H1 (cell line): ENCODE measurements around the gene NEGR1. TPM values are rescaled to one million over a fixed set of nuclear protein-coding genes. Genes with fewer than 3 reads are reported as not detected.

ENCODE experiments used
- CTCF ChIA-PET: fragments of 300-600 bp; sonication (Branson Sonifier 250); formaldehyde crosslinking; loops from one replicate; lab custom pipeline; 2021; ENCODE audit not compliant: partially characterized antibody; lab: Charles Lee
- POLR2A ChIA-PET: fragments of 300-600 bp; sonication (Branson Sonifier 250); formaldehyde crosslinking; loops from one replicate; lab custom pipeline; 2021; ENCODE audit warnings: inconsistent platforms; ENCODE audit not compliant: partially characterized antibody; lab: Charles Lee
- DNase-seq, 2 experiments: peaks; one replicate each; pipeline versions ENCODE4 v3.0.0 to v3.0.0-alpha.2; 2010 to 2022; ENCODE audit warnings: low spot score in 2 of 2, low read depth in 1 of 2, mixed read lengths in 1 of 2
- FAIRE-seq: peaks from 2 replicates; lab custom pipeline; 2011; peaks lifted over from hg19 to GRCh38; lab: Jason Lieb, UNC
- H2AFZ ChIP-seq: 2 replicates; pipeline ENCODE4 v1.8.1; 2012; ENCODE audit warnings: low read length, inconsistent platforms
- H2AK5ac ChIP-seq: 2 replicates; pipeline ENCODE4 v1.6.1; 2013; ENCODE audit warnings: low read depth, low read length
- H2BK120ac ChIP-seq: replicated peaks from 2 replicates; pipeline ENCODE3; 2013; ENCODE audit warnings: low read depth, low read length, inconsistent platforms
- H2BK12ac ChIP-seq: 2 replicates; pipeline ENCODE4 v1.6.1; 2013; ENCODE audit warnings: low read depth, low read length
- H2BK15ac ChIP-seq: 2 replicates; pipeline ENCODE4 v1.6.1; 2013; ENCODE audit warnings: low read length
- H2BK20ac ChIP-seq: 2 replicates; pipeline ENCODE4 v1.6.1; 2013; ENCODE audit warnings: low read length
- H2BK5ac ChIP-seq: 2 replicates; pipeline ENCODE4 v1.6.1; 2013; ENCODE audit warnings: low read depth, low read length
- H3K14ac ChIP-seq: 2 replicates; pipeline ENCODE4 v1.6.1; 2013; ENCODE audit warnings: inconsistent platforms; ENCODE audit not compliant: insufficient read length
- H3K18ac ChIP-seq: 2 replicates; pipeline ENCODE4 v1.6.1; 2013; ENCODE audit warnings: low read length; ENCODE audit errors: extremely low read depth
- H3K23ac ChIP-seq: 2 replicates; pipeline ENCODE4 v1.6.1; 2013; ENCODE audit warnings: inconsistent platforms; ENCODE audit not compliant: insufficient read length
- H3K23me2 ChIP-seq: 2 replicates; pipeline ENCODE4 v1.6.1; 2013; ENCODE audit warnings: low read depth, low read length
- H3K27ac ChIP-seq: 2 replicates; pipeline ENCODE4 v1.6.1; 2011; ENCODE audit warnings: low read depth, low read length, inconsistent platforms
- H3K27me3 ChIP-seq, 4 experiments: replicated peaks in 1 of 4; 1 replicate in 1 of 4; 2 replicates in 3 of 4; pipeline versions ENCODE4 v1.6.1 to v1.8.1; 2011 to 2013; ENCODE audit warnings: low read length in 3 of 4, mild to moderate bottlenecking in 3 of 4, inconsistent platforms in 2 of 4, mixed read lengths in 2 of 4, moderate library complexity in 1 of 4; ENCODE audit not compliant: control insufficient read depth in 3 of 4, insufficient read depth in 3 of 4; ENCODE audit errors: extremely low read depth in 1 of 4
- H3K36me3 ChIP-seq, 4 experiments: 2 replicates each; pipeline versions ENCODE4 v1.6.1 to v1.8.1; 2011 to 2013; ENCODE audit warnings: mild to moderate bottlenecking in 4 of 4, low read length in 3 of 4, moderate library complexity in 2 of 4, control low read depth in 1 of 4, inconsistent platforms in 1 of 4; ENCODE audit not compliant: insufficient read depth in 4 of 4, control insufficient read depth in 2 of 4
- H3K4ac ChIP-seq: replicated peaks from 2 replicates; pipeline ENCODE3; 2013; ENCODE audit warnings: low read length, low read depth, mixed read lengths, inconsistent platforms; ENCODE audit not compliant: insufficient read length
- H3K4me1 ChIP-seq, 4 experiments: replicated peaks in 1 of 4; 1 replicate in 1 of 4; 2 replicates in 3 of 4; pipeline versions ENCODE4 v1.6.1 to v1.8.1; 2011 to 2013; ENCODE audit warnings: low read length in 3 of 4, inconsistent platforms in 2 of 4, mixed read lengths in 1 of 4; ENCODE audit not compliant: insufficient read depth in 4 of 4, control insufficient read depth in 3 of 4
- H3K4me2 ChIP-seq, 2 experiments: 2 replicates each; pipeline versions ENCODE4 v1.6.1 to v1.8.1; 2011 to 2013; ENCODE audit warnings: low read depth in 2 of 2, low read length in 2 of 2, control low read depth in 1 of 2, inconsistent platforms in 1 of 2, mild to moderate bottlenecking in 1 of 2; ENCODE audit not compliant: insufficient read depth in 1 of 2
- H3K4me3 ChIP-seq, 4 experiments: fragments of 200-600, 300-600 bp in 1 of 4; sonication (generic), shearing (Covaris generic), sonication (Bioruptor Twin) in 1 of 4; 2 replicates each; pipeline versions ENCODE4 v1.5.1 to v1.8.1; 2011 to 2016; ENCODE audit warnings: low read length in 4 of 4, low read depth in 3 of 4, control low read depth in 2 of 4, inconsistent platforms in 2 of 4, mild to moderate bottlenecking in 2 of 4, mixed read lengths in 1 of 4, moderate library complexity in 1 of 4; ENCODE audit not compliant: insufficient read depth in 2 of 4; ENCODE audit errors: extremely low read depth in 1 of 4
- H3K56ac ChIP-seq: replicated peaks from 2 replicates; pipeline ENCODE3; 2013; ENCODE audit warnings: low read depth, mild to moderate bottlenecking, mixed read lengths, low read length, inconsistent platforms; ENCODE audit not compliant: insufficient read length
- H3K79me1 ChIP-seq: 2 replicates; pipeline ENCODE4 v1.6.1; 2013; ENCODE audit warnings: low read depth, low read length, control low read depth
- H3K79me2 ChIP-seq, 2 experiments: 2 replicates each; pipeline versions ENCODE4 v1.6.1 to v1.8.1; 2012 to 2013; ENCODE audit warnings: low read length in 2 of 2, mild to moderate bottlenecking in 2 of 2, inconsistent platforms in 1 of 2; ENCODE audit not compliant: insufficient read depth in 2 of 2, control insufficient read depth in 1 of 2
- H3K9ac ChIP-seq, 4 experiments: replicated peaks in 1 of 4; 1 replicate in 1 of 4; 2 replicates in 3 of 4; pipeline versions ENCODE4 v1.6.1 to v1.8.1; 2011 to 2013; ENCODE audit warnings: low read depth in 3 of 4, low read length in 3 of 4, control low read depth in 2 of 4, mild to moderate bottlenecking in 2 of 4, moderate library complexity in 2 of 4, inconsistent platforms in 1 of 4; ENCODE audit errors: extremely low read depth in 1 of 4
- H3K9me3 ChIP-seq, 2 experiments: 2 replicates each; pipeline versions ENCODE4 v1.6.1 to v1.8.1; 2012 to 2013; ENCODE audit warnings: mild to moderate bottlenecking in 2 of 2, moderate library complexity in 2 of 2, control low read depth in 1 of 2, inconsistent platforms in 1 of 2, low read depth in 1 of 2, low read length in 1 of 2, mixed read lengths in 1 of 2; ENCODE audit not compliant: insufficient read depth in 2 of 2
- H4K20me1 ChIP-seq, 2 experiments: replicated peaks in 1 of 2; 2 replicates each; pipeline versions ENCODE3 to v1.8.1; 2011 to 2013; ENCODE audit warnings: inconsistent platforms in 2 of 2, low read length in 2 of 2, mild to moderate bottlenecking in 1 of 2; ENCODE audit not compliant: insufficient read depth in 2 of 2, control insufficient read depth in 1 of 2
- H4K5ac ChIP-seq: 2 replicates; pipeline ENCODE4 v1.6.1; 2013; ENCODE audit warnings: low read length, low read depth, mixed read lengths, inconsistent platforms; ENCODE audit not compliant: insufficient read length
- H4K8ac ChIP-seq: 2 replicates; pipeline ENCODE4 v1.8.0; 2013; ENCODE audit warnings: mild to moderate bottlenecking, moderate library complexity, low read length, inconsistent platforms; ENCODE audit not compliant: insufficient read depth; ENCODE audit errors: extremely low read depth
- H4K91ac ChIP-seq: replicated peaks from 2 replicates; pipeline ENCODE3; 2013; ENCODE audit warnings: low read length, mixed read lengths, inconsistent platforms; ENCODE audit not compliant: insufficient read length
- KDM5A ChIP-seq: fragments of 200-600 bp; IDR thresholded peaks from 2 replicates; pipeline ENCODE4 v1.7.1; 2012; ENCODE audit warnings: mild to moderate bottlenecking, low read length, inconsistent platforms, mixed read lengths
- POLR2A ChIP-seq, 2 experiments: IDR thresholded peaks; 1 replicate in 1 of 2; 2 replicates in 1 of 2; pipeline ENCODE4 v1.6.1; 2011; ENCODE audit warnings: low read depth in 2 of 2, low read length in 2 of 2, mild to moderate bottlenecking in 2 of 2; ENCODE audit errors: control extremely low read depth in 1 of 2
- WGBS, 2 experiments: shearing (Covaris generic) in 1 of 2; methylation state at CpG; one replicate each; pipeline versions ENCODE4 v1.1.6 to v1.1.7; 2013 to 2015; ENCODE audit warnings: low lambda C conversion rate in 2 of 2, mixed read lengths in 2 of 2, inconsistent platforms in 1 of 2, low coverage in 1 of 2, missing lambda C conversion rate in 1 of 2; ENCODE audit not compliant: insufficient replicate concordance in 2 of 2, insufficient coverage in 1 of 2, insufficient read length in 1 of 2; ENCODE audit errors: extremely low coverage in 1 of 2, missing lambda C conversion rate in 1 of 2; 5-methylcytosine and 5-hydroxymethylcytosine counted together
- polyA plus RNA-seq, 7 experiments: library from polyadenylated mRNA; depleted of rRNA in 3 of 7; stranded (reverse) in 5 of 7; unstranded in 2 of 7; fragments of >200 nt in 5 of 7; fragments of 200-250 nt in 2 of 7; gene quantifications; 1 replicate in 5 of 7; 2 replicates in 1 of 7; 4 replicates in 1 of 7; pipeline versions ENCODE4 v1.2.1 to v1.2.3, GENCODE V29; 2011 to 2013; ENCODE audit warnings: missing spikeins in 2 of 7, mixed read lengths in 2 of 7
- total RNA-seq: library from RNA; stranded (reverse); fragmentation: NEBNext Ultra II Directional; extraction: Animal tissue kit (Norgen Biotek cat#: 25700); gene quantifications from 2 replicates; pipeline ENCODE4 v1.2.1, GENCODE V29; 2021
- TF ChIP-seq, protein P1 (sequence below): IDR thresholded peaks from 2 replicates; pipeline ENCODE4 v1.6.1; 2011; ENCODE audit warnings: low read depth, mild to moderate bottlenecking, low read length; ENCODE audit not compliant: insufficient read depth

Gene NEGR1
- total and polyA plus RNA-seq, 2 of the 8 experiments (the other 6 are each of a cell fraction or from before 2014, with no cell fraction given) = 0.71 to 1.3 TPM

DNA sequence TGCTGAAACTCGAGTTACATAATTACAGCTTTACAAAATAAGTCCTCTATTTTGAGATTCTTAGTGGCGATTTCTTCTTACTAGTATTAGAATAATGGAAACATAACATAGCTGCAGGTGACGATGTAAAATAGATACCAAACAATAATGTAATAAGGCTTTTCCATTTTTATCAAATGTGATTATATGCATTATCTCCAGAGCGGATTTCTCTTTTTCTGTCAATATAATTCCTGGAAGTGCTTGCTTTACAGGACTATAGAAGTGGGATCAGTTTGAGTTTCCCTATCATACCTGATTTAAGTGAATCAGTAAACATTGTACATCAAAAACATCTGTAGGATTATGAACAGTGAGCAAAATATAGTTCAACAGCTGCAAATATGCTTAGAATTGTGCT lies 442.5 kb downstream of the NEGR1 start:
- Histone ChIP-seq H3K14ac (no peak overlapping the region), H3K23me2 (no peaks in the 10 kb centered on the region), H4K91ac (no peak overlapping the region), H3K9ac (no peak overlapping the region), H2BK20ac (no peak overlapping the region), H2BK5ac (no peak overlapping the region), H4K5ac (no peak overlapping the region), H3K79me2 (no peaks in the 10 kb centered on the region), H3K18ac (no peak overlapping the region), H3K4me1 (peaks cover 0 to 5% (median 2%) of the 10 kb centered on the region in 4 experiments; a peak in 4 of 7 replicates), H3K4me3 (no peak overlapping the region), H3K27me3 (no peaks in the 10 kb centered on the region), H3K23ac (no peak overlapping the region), H3K79me1 (no peaks in the 10 kb centered on the region), H2BK120ac (no peak overlapping the region), H2BK12ac (no peak overlapping the region), H3K36me3 (no peaks in the 10 kb centered on the region), H3K4me2 (no peak overlapping the region), H3K4ac (no peak overlapping the region), H4K8ac (no peak overlapping the region), H2BK15ac (no peak overlapping the region), H3K9me3 (no peaks in the 10 kb centered on the region), H2AFZ (no peak overlapping the region), H4K20me1 (no peaks in the 10 kb centered on the region), H3K56ac (no peak overlapping the region), H2AK5ac (no peak overlapping the region), H3K27ac (no peak overlapping the region)
- no peak for DNase-seq
- POLR2A ChIA-PET = no interaction called here
- WGBS, 2 experiments = 90% methylated on average over 4 of the region's 4 CpGs; no CpG with 5 or more reads in 1 of the 2 experiments
- no peak for FAIRE-seq
- CTCF ChIA-PET = interaction anchor here (1.1 kb wide), 1 partner anchor 28 kb away, joined by 4 read pairs; no protein-coding TSS in a partner anchor
- TF ChIP-seq, protein P1, sequence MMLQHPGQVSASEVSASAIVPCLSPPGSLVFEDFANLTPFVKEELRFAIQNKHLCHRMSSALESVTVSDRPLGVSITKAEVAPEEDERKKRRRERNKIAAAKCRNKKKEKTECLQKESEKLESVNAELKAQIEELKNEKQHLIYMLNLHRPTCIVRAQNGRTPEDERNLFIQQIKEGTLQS = no peak
- TF ChIP-seq KDM5A (no peak), POLR2A (IDR thresholded peaks at IDR 0.05; ENCODE audit: control extremely low read depth in 1 of 2, low read depth in 2 of 2, low read length in 2 of 2) (no peak)
